DND-41 (cell line): ENCODE measurements around the gene TWF1.

Experiments
- ATAC-seq: fragments of 200-7000 bp; cut with Tn5 transposase; 3 replicates; pipeline ENCODE4 v1.9.1; 2021; ENCODE audit warnings: low read depth; ENCODE audit not compliant: insufficient read depth
- DNase-seq: peaks from one replicate; pipeline ENCODE4 v3.0.0-alpha.2; 2020
- H2AFZ ChIP-seq: 2 replicates; pipeline ENCODE4 v1.6.0; 2012; ENCODE audit warnings: low read depth, low read length
- H3K27ac ChIP-seq: 2 replicates; pipeline ENCODE4 v1.5.1; 2012; ENCODE audit warnings: low read length, inconsistent platforms
- H3K27me3 ChIP-seq: fragments of 200-600 bp; sonication (generic); 2 replicates; pipeline ENCODE4 v1.6.0; 2012; ENCODE audit warnings: low read length, mild to moderate bottlenecking, inconsistent platforms; ENCODE audit not compliant: insufficient read depth, poor library complexity
- H3K36me3 ChIP-seq: 2 replicates; pipeline ENCODE4 v1.5.1; 2012; ENCODE audit warnings: low read length, inconsistent platforms; ENCODE audit not compliant: insufficient read depth
- H3K4me1 ChIP-seq: 2 replicates; pipeline ENCODE4 v1.5.1; 2012; ENCODE audit warnings: mild to moderate bottlenecking, low read length; ENCODE audit not compliant: insufficient read depth
- H3K4me2 ChIP-seq: 2 replicates; pipeline ENCODE4 v1.6.0; 2012; ENCODE audit warnings: mild to moderate bottlenecking, moderate library complexity, low read length, inconsistent platforms; ENCODE audit not compliant: insufficient read depth
- H3K4me3 ChIP-seq, 2 experiments: fragments of 200-600 bp in 1 of 2; shearing (Covaris generic) in 1 of 2; 2 replicates each; pipeline ENCODE4 v1.5.1; 2012 to 2016; ENCODE audit warnings: inconsistent platforms in 2 of 2, low read length in 2 of 2, mild to moderate bottlenecking in 2 of 2, low read depth in 1 of 2, moderate library complexity in 1 of 2
- H3K79me2 ChIP-seq: 2 replicates; pipeline ENCODE4 v1.6.0; 2012; ENCODE audit warnings: low read length, inconsistent platforms; ENCODE audit not compliant: insufficient read depth
- H3K9ac ChIP-seq: 2 replicates; pipeline ENCODE4 v1.6.0; 2012; ENCODE audit warnings: low read depth, mild to moderate bottlenecking, inconsistent platforms, low read length, moderate library complexity
- H3K9me3 ChIP-seq: 2 replicates; pipeline ENCODE4 v1.5.1; 2012; ENCODE audit warnings: low read length, moderate library complexity, mild to moderate bottlenecking, inconsistent platforms; ENCODE audit not compliant: insufficient read depth, severe bottlenecking
- H4K20me1 ChIP-seq: 2 replicates; pipeline ENCODE4 v1.6.0; 2012; ENCODE audit warnings: low read length; ENCODE audit not compliant: insufficient read depth
- CTCF ChIP-seq: IDR thresholded peaks from 2 replicates; pipeline ENCODE4 v1.5.1; 2012; ENCODE audit warnings: borderline replicate concordance, low read length, moderate library complexity, mild to moderate bottlenecking; ENCODE audit not compliant: poor library complexity, severe bottlenecking; ENCODE audit errors: extremely low read depth
- EZH2 ChIP-seq: IDR thresholded peaks from 3 replicates; pipeline ENCODE4 v1.6.1; 2012; ENCODE audit warnings: borderline replicate concordance, low read depth, mild to moderate bottlenecking, moderate library complexity, low read length, inconsistent platforms; ENCODE audit not compliant: severe bottlenecking

TWF1 gene

GRCh38 chr12:43789941-43790340 lies 16.2 kb downstream of the TWF1 start:
- peaks cover 35% of the 10 kb centered on the region for H3K36me3 ChIP-seq
- H3K79me2 ChIP-seq, result no peaks in the 10 kb centered on the region
- no peaks in the 10 kb centered on the region for H3K9me3 ChIP-seq
- H3K27ac ChIP-seq, result no peak overlapping the region
- no peak overlapping the region for H3K4me3 ChIP-seq
- H3K27me3 ChIP-seq, result no peaks in the 10 kb centered on the region
- no peaks in the 10 kb centered on the region for H4K20me1 ChIP-seq
- no peak overlapping the region for H2AFZ ChIP-seq
- H3K4me2 ChIP-seq, result no peak overlapping the region
- H3K4me1 ChIP-seq, result no peaks in the 10 kb centered on the region
- no peak overlapping the region for H3K9ac ChIP-seq
- no peak for TF ChIP-seq CTCF
- TF ChIP-seq EZH2, result no peak
- DNase-seq, result no peak
- ATAC-seq, result no peak

DNA sequence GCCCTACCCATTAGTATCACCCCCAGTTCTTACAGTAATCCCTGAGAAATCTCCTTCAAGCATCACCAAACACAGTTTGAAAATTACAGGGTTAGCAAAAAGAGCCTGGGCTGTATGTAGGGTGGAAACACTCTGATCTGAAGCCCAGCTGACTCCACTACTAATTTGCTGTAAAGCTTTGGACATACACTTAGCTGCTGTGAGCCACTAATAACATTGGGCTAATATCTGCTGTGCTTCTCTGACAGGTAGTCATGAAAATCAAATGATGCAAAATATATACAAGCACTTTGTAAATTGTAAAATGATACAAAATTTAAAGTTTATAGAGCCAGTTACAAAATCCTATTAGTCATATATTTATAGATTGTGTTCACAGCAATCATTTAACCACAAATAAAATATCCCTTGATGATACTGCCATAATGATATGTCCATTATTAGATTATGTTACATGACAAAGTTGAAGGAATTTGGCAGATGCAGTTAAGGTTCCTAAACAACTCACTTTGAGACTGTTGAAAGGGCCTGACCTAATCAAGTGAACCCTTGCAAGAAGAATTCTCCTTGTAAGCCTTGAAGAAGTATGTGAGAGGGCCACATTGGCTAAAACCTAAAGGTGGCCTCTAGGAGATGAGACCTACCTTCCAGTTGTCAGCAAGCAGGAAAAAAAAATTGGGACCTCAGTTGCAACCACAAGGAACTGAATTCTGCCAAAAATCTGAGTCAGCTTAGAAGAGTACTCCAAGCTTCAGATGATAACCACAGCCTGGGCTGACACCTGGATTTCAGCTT lies 19.0 kb downstream of the TWF1 start:
- no peak for TF ChIP-seq EZH2
- no peak for TF ChIP-seq CTCF
- Histone ChIP-seq H3K79me2 (no peaks in the 10 kb centered on the region), H4K20me1 (no peaks in the 10 kb centered on the region), H3K4me3 (no peak overlapping the region), H3K9me3 (no peaks in the 10 kb centered on the region), H3K4me2 (no peak overlapping the region), H2AFZ (no peak overlapping the region), H3K27me3 (no peaks in the 10 kb centered on the region), H3K36me3 (peaks cover 58% of the 10 kb centered on the region), H3K27ac (no peak overlapping the region), H3K4me1 (no peaks in the 10 kb centered on the region), H3K9ac (no peak overlapping the region)
- no peak for ATAC-seq
- no peak for DNase-seq

- Histone ChIP-seq H3K36me3 (peaks cover 75% of the 10 kb centered on the region), H3K4me1 (no peaks in the 10 kb centered on the region), H3K79me2 (no peaks in the 10 kb centered on the region), H3K27me3 (no peaks in the 10 kb centered on the region), H2AFZ (no peak overlapping the region), H4K20me1 (no peaks in the 10 kb centered on the region), H3K27ac (no peak overlapping the region), H3K4me3 (no peak overlapping the region), H3K9me3 (no peaks in the 10 kb centered on the region), H3K9ac (no peak overlapping the region), H3K4me2 (no peak overlapping the region)
- no peak for DNase-seq
- peak; percentile 70 for ATAC-seq
- TF ChIP-seq CTCF, result peak; percentile 53
- TF ChIP-seq EZH2, result no peak
These were observed 29.6 kb downstream of the TWF1 start for GRCh38 chr12:43776498-43776897.
